ENCODE data around the gene CHID1. TPM values are rescaled to one million over a fixed set of nuclear protein-coding genes. Genes with fewer than 3 reads are reported as not detected.

Gene CHID1
- total and polyA plus RNA-seq, 4 experiments from 2014 or later, result 46.9 to 82.3 (median 55.7) TPM

DNA sequence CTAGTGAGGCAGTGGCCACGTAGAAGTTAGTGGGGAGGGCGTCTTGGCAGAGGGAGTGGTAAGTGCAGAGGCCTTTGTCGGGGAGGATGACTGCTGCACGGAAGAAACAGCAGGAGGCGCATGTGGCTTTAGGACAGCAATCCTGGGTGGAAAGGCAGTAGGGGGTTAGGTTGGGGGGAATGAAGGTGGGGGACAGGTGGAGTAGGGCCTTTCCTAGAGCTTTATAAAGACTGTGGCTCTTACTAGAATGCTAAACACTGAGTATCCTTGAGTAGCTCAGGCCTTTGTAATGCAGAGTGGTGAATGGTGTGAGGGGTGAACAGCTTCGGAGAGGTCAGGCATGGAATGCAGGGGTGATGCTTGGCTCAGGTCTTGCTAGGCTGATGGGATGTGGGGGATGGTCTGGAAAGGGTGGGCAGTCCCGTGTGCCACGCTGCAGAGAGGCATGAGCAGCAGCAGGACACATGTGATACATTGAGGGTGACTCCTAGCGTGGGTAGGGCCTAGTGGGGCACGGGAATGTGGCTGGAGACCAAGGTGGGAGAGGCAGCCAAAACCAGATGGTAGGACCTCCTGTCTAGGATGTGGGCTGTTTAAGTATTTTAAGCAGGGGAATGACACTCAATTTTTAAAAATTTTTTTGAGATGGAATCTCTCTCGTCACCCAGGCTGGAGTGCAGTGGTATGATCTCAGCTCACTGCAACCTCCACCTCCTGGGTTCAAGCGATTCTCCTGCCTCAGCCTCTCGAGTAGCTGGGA, 34.3 kb upstream of the CHID1 start:
- H3K27me3 ChIP-seq (ENCODE audit: insufficient read depth, low read length), result no peaks in the 10 kb centered on the region
- no peak overlapping the region for H3K4me3 ChIP-seq (ENCODE audit: low read length in 2 of 2)
- Mint-ChIP-seq H3K4me1 (peaks cover 26 to 45% (median 38%) of the 10 kb centered on the region in 4 donors), H3K27me3 (no peaks in the 10 kb centered on the region), H3K9me3 (peaks cover 0 to 13% (median 5%) of the 10 kb centered on the region in 8 donors), H3K27ac (peak overlapping the region in 5 of 7 donors; percentile 42 to 82 (median 59)), H3K36me3 (peaks cover 47 to 49% of the 10 kb centered on the region in 2 donors), H3K4me3 (no peak overlapping the region)
- ChIA-PET CTCF (ENCODE audit: partially characterized antibody) (no interaction called here), POLR2A (ENCODE audit: partially characterized antibody) (no interaction called here)
- intact Hi-C loops (cut with micrococcal nuclease), result no loop called here
- DNase-seq, result no peak
- H3K27ac ChIP-seq (ENCODE audit: low read depth, low read length), result no peak overlapping the region
- peaks cover 9% of the 10 kb centered on the region for H3K4me1 ChIP-seq (ENCODE audit: insufficient read depth, low read length)
- peaks cover 17% of the 10 kb centered on the region for H3K36me3 ChIP-seq (ENCODE audit: insufficient read depth, low read length)
- H3K9me3 ChIP-seq (ENCODE audit: control insufficient read depth in 1 of 2, low read length in 2 of 2), result no peaks in the 10 kb centered on the region

DNA sequence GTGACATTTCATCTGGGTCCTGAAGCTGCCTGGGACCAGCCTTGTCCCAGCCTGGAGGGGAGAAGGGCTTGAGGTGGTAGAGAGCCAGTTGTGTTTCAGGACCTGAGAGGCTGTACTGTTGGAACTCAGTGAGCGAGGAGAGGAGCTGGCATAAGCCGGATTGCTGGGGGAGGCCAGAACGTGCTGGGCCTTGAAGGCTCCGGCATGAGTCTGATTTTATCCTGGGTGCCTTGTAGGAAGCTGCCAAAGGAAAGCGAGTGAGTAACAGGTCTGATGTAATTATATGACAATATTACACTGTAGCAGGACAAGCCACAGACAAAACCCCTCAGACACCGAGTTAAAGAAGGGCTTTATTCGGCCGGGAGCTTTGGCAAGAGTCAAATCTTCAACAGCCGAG, 32.2 kb upstream of the CHID1 start:
- DNase-seq, result no peak
- peaks cover 27 to 57% (median 45%) of the 10 kb centered on the region in 4 donors for H3K4me1 Mint-ChIP-seq

DNA sequence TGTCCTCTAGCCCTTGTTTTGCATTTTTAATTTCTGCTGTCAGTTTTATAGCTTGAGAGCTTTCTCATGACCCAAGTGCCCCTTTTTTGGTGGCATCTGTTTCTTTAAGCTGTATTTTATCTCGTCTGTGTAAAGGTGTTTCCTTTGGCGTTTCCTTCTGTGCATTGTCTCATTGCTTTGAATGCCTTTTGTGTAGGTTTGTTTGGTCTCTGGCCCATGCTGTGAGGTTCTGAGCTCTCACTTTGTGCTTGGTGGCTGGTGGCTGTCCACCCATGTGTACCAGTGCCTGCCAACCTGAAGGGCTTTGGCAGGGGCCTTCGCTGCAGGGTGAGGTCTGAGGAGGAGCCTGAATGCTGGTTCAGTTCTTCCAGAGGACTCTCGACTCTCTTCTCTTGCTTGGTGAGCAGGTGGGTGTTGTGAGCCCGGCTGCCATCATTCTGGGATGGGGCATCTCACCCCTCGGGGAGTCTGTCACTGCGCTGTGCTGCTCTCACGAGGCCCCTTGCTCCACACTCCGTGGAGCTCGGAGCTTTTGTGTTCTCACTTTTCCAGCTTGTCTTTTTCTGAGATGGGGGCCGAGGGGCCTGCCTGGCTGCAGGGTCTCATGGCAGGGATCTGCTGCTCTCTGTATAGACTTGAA, 30.0 kb upstream of the CHID1 start:
- intact Hi-C loops (cut with micrococcal nuclease), result no loop called here
- Mint-ChIP-seq H3K36me3 (peaks cover 33 to 35% of the 10 kb centered on the region in 2 donors), H3K4me3 (peak overlapping the region in 1 of 8 donors; percentile 50), H3K27me3 (no peaks in the 10 kb centered on the region), H3K4me1 (peaks cover 35 to 71% (median 53%) of the 10 kb centered on the region in 4 donors), H3K27ac (peak overlapping the region in 4 of 7 donors; percentile 2 to 80 (median 64)), H3K9me3 (no peaks in the 10 kb centered on the region)
- peaks cover 22% of the 10 kb centered on the region for H3K4me1 ChIP-seq (ENCODE audit: insufficient read depth, low read length)
- ChIA-PET CTCF (ENCODE audit: partially characterized antibody) (interaction anchor here (0.6 kb wide), 1 partner anchor 59 kb away, joined by 3 read pairs; no protein-coding TSS in a partner anchor), POLR2A (ENCODE audit: partially characterized antibody) (no interaction called here)
- no peak for DNase-seq
- peaks cover 12% of the 10 kb centered on the region for H3K36me3 ChIP-seq (ENCODE audit: insufficient read depth, low read length)
- H3K27ac ChIP-seq (ENCODE audit: low read depth, low read length), result no peak overlapping the region
- no peaks in the 10 kb centered on the region for H3K27me3 ChIP-seq (ENCODE audit: insufficient read depth, low read length)
- H3K9me3 ChIP-seq (ENCODE audit: control insufficient read depth in 1 of 2, low read length in 2 of 2), result no peaks in the 10 kb centered on the region
- H3K4me3 ChIP-seq (ENCODE audit: low read length in 2 of 2), result no peak overlapping the region

More for the DNA sequence above, 32.2 kb upstream of the CHID1 start:
- H3K27me3 Mint-ChIP-seq, result no peaks in the 10 kb centered on the region
- peak overlapping the region in 2 of 7 donors; percentile 31 to 64 for H3K27ac Mint-ChIP-seq
- Histone ChIP-seq H3K27me3 (ENCODE audit: insufficient read depth, low read length) (no peaks in the 10 kb centered on the region), H3K27ac (ENCODE audit: low read depth, low read length) (no peak overlapping the region), H3K36me3 (ENCODE audit: insufficient read depth, low read length) (peaks cover 17% of the 10 kb centered on the region), H3K9me3 (ENCODE audit: control insufficient read depth in 1 of 2, low read length in 2 of 2) (no peaks in the 10 kb centered on the region), H3K4me1 (ENCODE audit: insufficient read depth, low read length) (peaks cover 13% of the 10 kb centered on the region), H3K4me3 (ENCODE audit: low read length in 2 of 2) (no peak overlapping the region)
- CTCF ChIA-PET (ENCODE audit: partially characterized antibody), result no interaction called here
- intact Hi-C loops (cut with micrococcal nuclease), result no loop called here
- H3K4me3 Mint-ChIP-seq, result no peak overlapping the region
- POLR2A ChIA-PET (ENCODE audit: partially characterized antibody), result no interaction called here
- H3K9me3 Mint-ChIP-seq, result peaks cover 0 to 1% (median 0%) of the 10 kb centered on the region in 8 donors
- peaks cover 41% of the 10 kb centered on the region in 2 donors for H3K36me3 Mint-ChIP-seq

DNA sequence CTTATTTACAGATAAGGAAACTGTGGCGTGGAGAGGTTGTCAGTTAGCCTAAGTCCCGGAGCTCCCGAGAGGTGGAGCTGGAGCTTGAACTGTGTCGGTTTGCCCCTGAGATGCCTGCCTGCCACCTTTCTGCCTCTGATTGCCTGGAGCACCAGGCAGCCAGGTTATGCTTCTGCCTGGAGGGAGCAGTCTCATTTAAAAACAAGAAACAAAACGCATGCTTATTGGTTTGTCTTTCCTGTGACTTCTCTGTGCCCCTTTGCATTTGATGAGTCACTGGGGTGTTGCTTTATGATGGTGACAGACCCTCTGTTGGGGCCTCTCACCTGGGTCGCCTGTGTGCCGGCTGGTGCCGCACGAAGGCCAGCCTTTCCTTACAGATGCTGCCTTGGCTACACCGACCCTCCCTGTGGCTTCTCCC, 27.2 kb upstream of the CHID1 start:
- intact Hi-C loops (cut with micrococcal nuclease), result no loop called here
- H3K36me3 ChIP-seq (ENCODE audit: insufficient read depth, low read length), result no peaks in the 10 kb centered on the region
- H3K27me3 ChIP-seq (ENCODE audit: insufficient read depth, low read length), result no peaks in the 10 kb centered on the region
- ChIA-PET POLR2A (ENCODE audit: partially characterized antibody) (no interaction called here), CTCF (ENCODE audit: partially characterized antibody) (no interaction called here)
- no peaks in the 10 kb centered on the region for H3K27me3 Mint-ChIP-seq
- peak overlapping the region in 1 of 8 donors; percentile 46 for H3K4me3 Mint-ChIP-seq
- no peaks in the 10 kb centered on the region for H3K9me3 ChIP-seq (ENCODE audit: control insufficient read depth in 1 of 2, low read length in 2 of 2)
- peak overlapping the region in 3 of 7 donors; percentile 17 to 68 (median 31) for H3K27ac Mint-ChIP-seq
- peaks cover 31 to 66% (median 51%) of the 10 kb centered on the region in 4 donors for H3K4me1 Mint-ChIP-seq
- H3K4me3 ChIP-seq (ENCODE audit: low read length in 2 of 2), result no peak overlapping the region
- no peak for DNase-seq
- H3K9me3 Mint-ChIP-seq, result no peaks in the 10 kb centered on the region
- no peak overlapping the region for H3K27ac ChIP-seq (ENCODE audit: low read depth, low read length)
- H3K4me1 ChIP-seq (ENCODE audit: insufficient read depth, low read length), result peaks cover 31% of the 10 kb centered on the region
- peaks cover 11 to 19% of the 10 kb centered on the region in 2 donors for H3K36me3 Mint-ChIP-seq

DNA sequence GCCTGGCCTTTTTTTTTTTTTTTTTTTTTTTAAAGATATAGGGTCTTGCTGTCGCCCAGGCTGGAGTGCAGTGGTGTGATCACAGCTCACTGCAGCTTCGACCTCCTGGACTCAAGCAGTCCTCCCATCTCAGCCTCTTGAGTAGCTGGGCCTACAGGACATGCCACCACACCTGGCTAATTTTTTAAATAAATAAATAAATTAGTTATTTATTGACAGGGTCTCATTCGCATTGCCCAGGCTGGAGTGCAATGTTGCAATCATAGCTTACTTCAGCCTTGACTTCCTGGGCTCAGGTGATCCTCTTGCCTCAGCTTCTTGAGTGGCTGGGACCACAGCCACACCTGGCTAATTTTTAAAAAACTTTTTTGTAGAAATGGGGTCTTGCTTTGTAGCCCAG, 25.6 kb upstream of the CHID1 start:
- peaks cover 42% of the 10 kb centered on the region for H3K4me1 ChIP-seq (ENCODE audit: insufficient read depth, low read length)
- Mint-ChIP-seq H3K4me3 (peak overlapping the region in 2 of 8 donors; percentile 33 to 36), H3K4me1 (peaks cover 31 to 67% (median 54%) of the 10 kb centered on the region in 4 donors), H3K9me3 (no peaks in the 10 kb centered on the region), H3K27me3 (no peaks in the 10 kb centered on the region), H3K27ac (peak overlapping the region in 1 of 7 donors; percentile 12), H3K36me3 (peaks cover 6 to 13% of the 10 kb centered on the region in 2 donors)
- intact Hi-C loops (cut with micrococcal nuclease), result no loop called here
- H3K36me3 ChIP-seq (ENCODE audit: insufficient read depth, low read length), result no peaks in the 10 kb centered on the region
- H3K27ac ChIP-seq (ENCODE audit: low read depth, low read length), result no peak overlapping the region
- CTCF ChIA-PET (ENCODE audit: partially characterized antibody), result no interaction called here
- no peak overlapping the region for H3K4me3 ChIP-seq (ENCODE audit: low read length in 2 of 2)
- H3K27me3 ChIP-seq (ENCODE audit: insufficient read depth, low read length), result no peaks in the 10 kb centered on the region
- POLR2A ChIA-PET (ENCODE audit: partially characterized antibody), result no interaction called here
- H3K9me3 ChIP-seq (ENCODE audit: control insufficient read depth in 1 of 2, low read length in 2 of 2), result no peaks in the 10 kb centered on the region
- no peak for DNase-seq

DNA sequence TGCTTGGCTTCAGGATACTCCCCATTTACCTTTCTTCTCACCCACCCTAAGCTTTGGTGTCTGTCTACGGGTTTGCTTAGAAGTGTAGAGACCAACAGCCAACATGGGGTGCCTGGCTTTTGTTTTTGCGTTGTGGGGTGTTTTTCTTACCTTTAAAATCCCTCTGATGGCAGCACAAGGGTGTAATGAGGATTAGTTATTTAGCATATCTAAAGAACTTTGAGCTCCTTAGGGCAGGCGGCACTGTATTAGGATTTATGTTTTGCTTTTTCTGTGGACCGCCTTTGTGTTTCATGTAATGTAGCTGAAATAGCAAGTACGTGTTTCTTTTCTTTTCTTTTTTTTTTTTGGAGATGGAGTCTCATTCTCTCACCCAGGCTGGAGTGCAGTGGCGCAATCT, 23.9 kb upstream of the CHID1 start:
- POLR2A ChIA-PET (ENCODE audit: partially characterized antibody), result no interaction called here
- H3K4me3 Mint-ChIP-seq, result no peak overlapping the region
- no peaks in the 10 kb centered on the region for H3K27me3 Mint-ChIP-seq
- CTCF ChIA-PET (ENCODE audit: partially characterized antibody), result interaction anchor here (1.9 kb wide), 1 partner anchor 10 kb away, joined by 4 read pairs; no protein-coding TSS in a partner anchor
- peaks cover 5 to 14% of the 10 kb centered on the region in 2 donors for H3K36me3 Mint-ChIP-seq
- H3K4me3 ChIP-seq (ENCODE audit: low read length in 2 of 2), result no peak overlapping the region
- H3K9me3 ChIP-seq (ENCODE audit: control insufficient read depth in 1 of 2, low read length in 2 of 2), result no peaks in the 10 kb centered on the region
- no peaks in the 10 kb centered on the region for H3K27me3 ChIP-seq (ENCODE audit: insufficient read depth, low read length)
- intact Hi-C loops (cut with micrococcal nuclease), result no loop called here
- H3K27ac ChIP-seq (ENCODE audit: low read depth, low read length), result no peak overlapping the region
- no peaks in the 10 kb centered on the region for H3K9me3 Mint-ChIP-seq
- no peak for DNase-seq
- H3K4me1 ChIP-seq (ENCODE audit: insufficient read depth, low read length), result peaks cover 48% of the 10 kb centered on the region
- H3K36me3 ChIP-seq (ENCODE audit: insufficient read depth, low read length), result no peaks in the 10 kb centered on the region
- peaks cover 22 to 59% (median 47%) of the 10 kb centered on the region in 4 donors for H3K4me1 Mint-ChIP-seq
- peak overlapping the region in 3 of 7 donors; percentile 24 to 36 (median 27) for H3K27ac Mint-ChIP-seq

DNA sequence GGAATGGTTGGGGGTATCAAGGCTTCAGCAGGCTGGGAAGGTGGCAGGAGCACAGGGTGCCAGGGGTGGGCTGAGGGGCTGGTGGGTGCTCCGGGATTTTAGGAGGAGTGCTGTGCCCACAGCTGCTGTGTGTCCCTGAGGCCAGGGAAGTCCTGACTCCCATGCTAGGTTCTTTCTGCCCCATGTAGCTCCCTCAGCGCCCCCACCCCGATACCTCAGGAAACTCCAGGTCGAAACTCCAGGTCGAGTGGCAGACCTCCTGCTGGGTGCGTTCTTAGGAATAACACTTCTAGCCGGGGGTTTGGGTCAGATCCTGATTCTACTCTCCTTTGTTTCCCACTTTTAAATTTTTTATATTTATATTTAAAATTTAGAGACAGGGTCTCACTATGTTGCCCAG, 23.3 kb upstream of the CHID1 start:
- Mint-ChIP-seq H3K9me3 (no peaks in the 10 kb centered on the region), H3K27ac (no peak overlapping the region), H3K4me3 (no peak overlapping the region), H3K36me3 (peaks cover 5 to 14% of the 10 kb centered on the region in 2 donors), H3K27me3 (no peaks in the 10 kb centered on the region), H3K4me1 (peaks cover 22 to 63% (median 49%) of the 10 kb centered on the region in 4 donors)
- ChIA-PET CTCF (ENCODE audit: partially characterized antibody) (interaction anchor here (1.9 kb wide), 1 partner anchor 9 kb away, joined by 4 read pairs; no protein-coding TSS in a partner anchor), POLR2A (ENCODE audit: partially characterized antibody) (interaction anchor here (0.9 kb wide), 1 partner anchor 13 kb away, joined by 3 read pairs; no protein-coding TSS in a partner anchor)
- Histone ChIP-seq H3K27me3 (ENCODE audit: insufficient read depth, low read length) (no peaks in the 10 kb centered on the region), H3K4me3 (ENCODE audit: low read length in 2 of 2) (no peak overlapping the region), H3K27ac (ENCODE audit: low read depth, low read length) (no peak overlapping the region), H3K9me3 (ENCODE audit: control insufficient read depth in 1 of 2, low read length in 2 of 2) (no peaks in the 10 kb centered on the region), H3K36me3 (ENCODE audit: insufficient read depth, low read length) (no peaks in the 10 kb centered on the region), H3K4me1 (ENCODE audit: insufficient read depth, low read length) (peaks cover 54% of the 10 kb centered on the region)
- intact Hi-C loops (cut with micrococcal nuclease), result no loop called here
- DNase-seq, result no peak
